ENCODE measurements around the gene LSAMP. TPM values are rescaled to one million over a fixed set of nuclear protein-coding genes. Genes with fewer than 3 reads are reported as not detected.

LSAMP gene
- total RNA-seq, 1 donor from 2014 or later: 64.9 TPM

DNA sequence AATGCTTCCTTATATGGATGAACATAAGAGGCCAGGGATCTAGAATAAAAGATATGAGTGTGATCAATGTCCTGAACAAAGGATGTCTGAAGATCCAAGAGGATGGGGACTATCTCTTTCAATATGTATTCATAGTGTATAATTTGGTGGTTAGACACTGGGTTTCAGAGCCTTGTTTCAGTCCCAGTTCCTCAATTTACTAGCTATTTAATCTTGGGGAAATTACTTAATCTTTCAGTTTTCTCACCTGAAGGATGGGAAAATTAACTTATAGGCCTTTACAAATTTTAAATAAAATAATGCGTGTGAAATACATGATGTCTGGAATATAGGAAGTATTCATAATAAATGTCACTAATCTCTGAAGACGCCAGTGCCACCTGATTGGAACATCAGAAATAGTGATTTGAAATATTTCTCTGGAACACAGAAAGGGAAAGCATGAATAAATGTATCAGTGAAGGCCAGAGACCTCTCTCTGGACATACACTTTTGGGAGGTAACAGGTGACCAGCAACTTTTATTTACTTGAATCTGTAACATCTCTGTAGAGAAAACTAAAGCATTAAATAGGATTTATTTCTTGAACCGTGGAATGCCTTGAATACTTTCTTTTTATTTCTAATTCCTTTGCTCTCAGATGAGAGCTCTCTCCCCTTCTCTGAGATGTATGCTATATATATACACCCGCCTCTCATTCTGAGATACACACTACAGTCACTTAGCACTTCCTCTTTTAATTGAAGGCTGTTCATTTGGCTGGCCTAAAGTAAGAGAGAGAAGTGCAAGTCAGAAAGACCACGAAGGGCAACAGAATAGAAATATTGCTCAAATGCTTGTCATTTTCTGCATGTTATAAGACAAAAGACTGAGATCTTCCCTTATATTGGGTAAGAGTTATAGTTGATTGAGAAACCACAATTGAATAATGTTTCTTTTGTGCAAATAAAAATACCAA lies 407.1 kb downstream of the LSAMP start:
- no peaks in the 10 kb centered on the region for H3K27me3 Mint-ChIP-seq
- no peak overlapping the region for H3K4me3 Mint-ChIP-seq
- peaks cover 21% of the 10 kb centered on the region for H3K4me1 Mint-ChIP-seq (ENCODE audit: unreplicated experiment)
- no peak for TF ChIP-seq CTCF (conservative IDR thresholded peaks at IDR 0.05)
- DNase-seq (ENCODE audit: extremely low spot score, unreplicated experiment): no peak
- no peaks in the 10 kb centered on the region for H3K9me3 Mint-ChIP-seq
- H3K27ac Mint-ChIP-seq: no peak overlapping the region
- H3K36me3 Mint-ChIP-seq: peaks cover 3% of the 10 kb centered on the region

GRCh38 chr3:116035429-116035828 lies 409.9 kb downstream of the LSAMP start:
- H3K36me3 Mint-ChIP-seq: peaks cover 3% of the 10 kb centered on the region
- no peak for DNase-seq (ENCODE audit: extremely low spot score, unreplicated experiment)
- no peak overlapping the region for H3K4me3 Mint-ChIP-seq
- peaks cover 24% of the 10 kb centered on the region for H3K4me1 Mint-ChIP-seq (ENCODE audit: unreplicated experiment)
- no peaks in the 10 kb centered on the region for H3K9me3 Mint-ChIP-seq
- TF ChIP-seq CTCF (conservative IDR thresholded peaks at IDR 0.05): no peak
- no peak overlapping the region for H3K27ac Mint-ChIP-seq
- no peaks in the 10 kb centered on the region for H3K27me3 Mint-ChIP-seq

GRCh38 chr3:116034794-116035193 lies 410.5 kb downstream of the LSAMP start:
- Mint-ChIP-seq H3K36me3 (peaks cover 3% of the 10 kb centered on the region), H3K4me3 (no peak overlapping the region), H3K9me3 (no peaks in the 10 kb centered on the region), H3K4me1 (ENCODE audit: unreplicated experiment) (peaks cover 24% of the 10 kb centered on the region), H3K27ac (no peak overlapping the region), H3K27me3 (no peaks in the 10 kb centered on the region)
- no peak for TF ChIP-seq CTCF (conservative IDR thresholded peaks at IDR 0.05)
- no peak for DNase-seq (ENCODE audit: extremely low spot score, unreplicated experiment)

DNA sequence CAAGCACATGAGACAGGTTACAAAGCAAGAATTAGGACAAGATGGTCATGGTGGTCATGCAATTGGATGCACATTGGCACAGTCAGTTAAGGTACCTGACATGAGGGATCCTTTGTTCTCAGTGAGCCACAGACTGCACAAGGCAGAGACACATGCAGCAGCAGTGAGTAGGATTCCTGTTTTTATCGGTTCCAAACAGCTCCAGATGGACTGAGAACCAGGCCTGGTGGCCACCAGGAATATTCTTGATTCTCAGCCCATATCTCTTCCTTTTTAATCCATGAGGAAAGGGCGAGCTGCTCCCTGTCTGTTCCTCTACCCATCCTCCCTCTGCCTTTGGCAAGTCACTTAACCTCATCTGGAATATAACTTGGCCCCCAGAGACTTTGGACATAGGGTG lies 411.2 kb downstream of the LSAMP start:
- H3K27ac Mint-ChIP-seq: no peak overlapping the region

DNA sequence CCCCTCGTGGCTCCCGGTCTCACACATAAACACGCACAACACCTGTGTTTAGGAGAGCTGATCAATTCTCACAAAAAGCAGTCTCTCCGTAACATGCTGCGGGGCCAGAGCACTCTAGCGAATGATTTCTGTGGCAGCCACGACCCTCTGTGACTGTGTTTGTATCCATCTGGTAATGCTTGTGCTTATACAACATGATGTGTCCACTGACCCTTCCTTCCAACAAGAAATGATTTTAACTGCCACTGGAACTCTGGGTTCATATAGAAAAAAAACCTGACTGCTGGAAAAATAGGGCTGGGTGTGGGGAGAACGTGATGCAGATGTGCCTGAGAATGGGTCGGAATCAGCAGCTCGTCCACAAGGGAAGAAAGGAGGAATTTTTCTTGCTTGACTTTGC lies 411.8 kb downstream of the LSAMP start:
- no peaks in the 10 kb centered on the region for H3K36me3 Mint-ChIP-seq
- DNase-seq (ENCODE audit: extremely low spot score, unreplicated experiment): no peak
- no peaks in the 10 kb centered on the region for H3K27me3 Mint-ChIP-seq
- no peak overlapping the region for H3K4me3 Mint-ChIP-seq
- no peak for TF ChIP-seq CTCF (conservative IDR thresholded peaks at IDR 0.05)
- peaks cover 24% of the 10 kb centered on the region for H3K4me1 Mint-ChIP-seq (ENCODE audit: unreplicated experiment)
- H3K9me3 Mint-ChIP-seq: no peaks in the 10 kb centered on the region
- H3K27ac Mint-ChIP-seq: no peak overlapping the region

More for the DNA sequence above, 411.2 kb downstream of the LSAMP start:
- no peak for TF ChIP-seq CTCF (conservative IDR thresholded peaks at IDR 0.05)
- no peaks in the 10 kb centered on the region for H3K9me3 Mint-ChIP-seq
- DNase-seq (ENCODE audit: extremely low spot score, unreplicated experiment): no peak
- peaks cover 24% of the 10 kb centered on the region for H3K4me1 Mint-ChIP-seq (ENCODE audit: unreplicated experiment)
- no peaks in the 10 kb centered on the region for H3K36me3 Mint-ChIP-seq
- H3K27me3 Mint-ChIP-seq: no peaks in the 10 kb centered on the region
- H3K4me3 Mint-ChIP-seq: no peak overlapping the region

Measured in type B pancreatic cell (in vitro differentiated cells).